ENCODE results near the gene XCL1.

GRCh38 chr1:168607872-168608428 lies 31.5 kb downstream of the XCL1 start:
- TF ChIP-seq EZH2 (IDR thresholded peaks at IDR 0.05; ENCODE audit: borderline replicate concordance, insufficient read depth, low read length, poor library complexity, severe bottlenecking) (no peak), CTCF (IDR thresholded peaks at IDR 0.05; ENCODE audit: poor library complexity, severe bottlenecking) (no peak), POLR2AphosphoS5 (IDR thresholded peaks at IDR 0.05) (no peak), REST (IDR thresholded peaks at IDR 0.05; ENCODE audit: borderline replicate concordance) (no peak)

Measured in neural cell (in vitro differentiated cells).